GM19023 (cell line): ENCODE measurements around the gene UNC13D.

ENCODE experiments used
- ATAC-seq: cut with Tn5 transposase; IDR thresholded peaks from one replicate; pipeline ENCODE4 v1.9.1; 2021; ENCODE audit warnings: mild to moderate bottlenecking, moderate library complexity; ENCODE audit not compliant: unreplicated experiment

The UNC13D gene

GRCh38 chr17:75835654-75835987, 8.6 kb downstream of the UNC13D start:
- no peak for ATAC-seq

DNA sequence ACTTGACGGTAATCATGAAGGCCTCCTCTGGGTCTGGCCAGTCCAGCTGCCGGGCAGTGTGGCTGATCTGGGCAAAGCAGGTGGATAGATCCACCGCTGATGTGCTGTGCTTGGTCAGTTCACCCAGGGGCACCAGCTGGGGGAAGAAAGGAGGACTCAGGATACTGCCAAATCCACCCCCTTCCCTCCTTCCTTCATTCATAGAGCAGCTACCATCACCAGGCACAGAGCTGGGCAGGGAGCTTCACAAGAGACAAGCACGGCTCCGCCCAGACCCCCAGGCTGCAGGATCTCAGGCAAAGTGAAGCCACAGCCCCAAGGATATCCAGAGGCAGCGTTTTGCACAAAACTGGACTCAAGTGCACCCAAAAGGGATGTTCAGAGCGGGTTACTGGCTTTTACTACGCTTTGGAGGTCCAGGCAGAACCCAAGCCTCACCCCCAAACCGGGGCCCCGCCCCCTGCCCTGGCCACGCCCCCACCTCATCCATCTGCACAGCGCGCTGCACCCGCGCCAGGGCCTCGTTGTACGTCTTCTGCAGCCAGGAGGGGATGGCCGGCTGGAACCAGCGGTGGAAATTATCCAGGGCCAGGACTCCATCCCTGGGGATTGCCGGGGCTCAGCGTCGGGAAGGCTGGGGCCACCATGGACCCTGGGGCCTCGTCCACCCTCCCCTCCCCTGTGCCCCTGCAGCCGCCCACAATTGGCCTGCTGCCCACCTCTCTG, 9.1 kb downstream of the UNC13D start:
- ATAC-seq, result no peak

- ATAC-seq, result no peak
Measured at GRCh38 chr17:75834279-75834920, 9.8 kb downstream of the UNC13D start.

- no peak for ATAC-seq
Measured at GRCh38 chr17:75832652-75833400, 11.4 kb downstream of the UNC13D start.

GRCh38 chr17:75832164-75832651, 12.0 kb downstream of the UNC13D start:
- ATAC-seq, result no peak

- ATAC-seq, result no peak
Measured at GRCh38 chr17:75831032-75831571, 13.1 kb downstream of the UNC13D start.

GRCh38 chr17:75830164-75831031, 13.8 kb downstream of the UNC13D start:
- ATAC-seq, result no peak

DNA sequence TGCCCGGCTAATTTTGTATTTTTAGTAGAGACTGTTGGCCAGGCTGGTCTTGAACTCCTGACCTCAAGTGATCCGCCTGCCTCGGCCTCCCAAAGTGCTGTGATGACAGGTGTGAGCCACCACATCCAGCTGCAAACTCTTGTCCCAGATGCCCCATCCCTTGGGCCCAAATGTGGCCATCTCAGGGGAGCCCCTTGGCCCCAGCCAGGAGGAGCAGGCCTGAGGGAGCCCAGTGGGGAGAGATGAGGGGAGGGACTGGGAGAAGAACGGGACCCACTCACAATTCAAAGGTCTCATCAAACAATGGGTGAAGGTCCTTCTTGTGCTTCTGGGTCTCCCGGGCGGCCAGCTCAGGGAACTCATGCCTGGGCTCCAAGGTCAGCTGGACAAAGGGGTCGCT, 14.5 kb downstream of the UNC13D start:
- ATAC-seq, result no peak

DNA sequence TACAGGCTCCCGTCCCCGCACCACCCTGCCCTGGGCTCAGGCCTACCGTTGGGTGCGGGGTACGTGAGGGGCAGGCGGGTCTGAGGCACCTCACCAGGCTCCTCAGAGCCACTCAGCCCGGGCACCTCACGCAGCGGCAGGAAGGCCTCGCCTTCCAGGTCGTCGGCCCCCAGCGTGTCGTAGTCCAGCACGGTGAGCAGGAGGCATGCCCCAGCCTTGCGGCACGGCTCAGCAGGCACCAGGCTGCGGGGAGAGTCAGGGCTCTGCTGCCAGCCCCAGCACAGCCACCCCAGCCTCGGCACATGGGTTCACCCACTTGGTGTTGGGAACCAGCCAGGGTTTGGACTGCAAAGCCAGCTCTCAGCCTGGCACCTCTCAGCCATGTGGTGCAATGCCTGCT, 15.5 kb downstream of the UNC13D start:
- no peak for ATAC-seq

- no peak for ATAC-seq
Measured at GRCh38 chr17:75828076-75828400, 16.2 kb downstream of the UNC13D start.

DNA sequence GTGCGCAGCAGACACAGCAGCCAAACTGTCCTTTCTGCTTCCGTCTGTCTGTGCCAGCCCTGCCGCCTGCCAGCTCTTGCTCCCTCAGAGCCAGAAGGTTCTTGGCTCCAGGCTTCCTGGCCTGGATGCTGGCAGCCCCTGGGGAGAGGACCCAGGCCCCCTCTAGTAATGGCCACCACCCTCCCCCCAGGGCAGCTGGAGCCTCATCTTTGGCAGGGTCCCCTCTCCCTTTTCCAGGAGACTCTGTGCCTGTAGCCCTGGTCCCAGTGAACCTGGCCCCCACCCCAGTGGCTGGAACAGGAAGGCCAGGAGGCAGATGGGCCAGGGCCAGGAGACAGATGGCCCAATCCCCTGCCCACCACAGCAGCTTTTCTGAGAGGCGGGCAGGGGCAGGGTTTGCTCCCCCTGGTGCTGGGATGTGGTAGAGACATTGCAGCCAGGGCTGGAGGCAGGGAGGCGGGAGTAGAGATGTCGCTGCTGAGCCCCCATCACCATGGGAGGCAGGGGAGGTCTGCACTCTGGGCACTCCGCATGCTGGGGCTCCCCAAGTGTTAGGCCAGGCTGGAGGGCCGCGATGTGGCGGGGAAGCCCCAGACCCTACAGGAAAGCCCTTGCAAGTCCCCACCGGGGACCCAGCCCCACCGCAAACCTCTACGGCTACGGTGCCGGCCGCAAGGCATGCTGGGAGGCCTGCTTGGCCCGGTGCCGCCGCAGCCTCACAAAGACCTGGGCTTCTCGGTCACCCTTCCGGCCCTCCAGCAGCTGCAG, 16.7 kb downstream of the UNC13D start:
- ATAC-seq, result no peak

- no peak for ATAC-seq
Measured at GRCh38 chr17:75826561-75827307, 17.5 kb downstream of the UNC13D start.

DNA sequence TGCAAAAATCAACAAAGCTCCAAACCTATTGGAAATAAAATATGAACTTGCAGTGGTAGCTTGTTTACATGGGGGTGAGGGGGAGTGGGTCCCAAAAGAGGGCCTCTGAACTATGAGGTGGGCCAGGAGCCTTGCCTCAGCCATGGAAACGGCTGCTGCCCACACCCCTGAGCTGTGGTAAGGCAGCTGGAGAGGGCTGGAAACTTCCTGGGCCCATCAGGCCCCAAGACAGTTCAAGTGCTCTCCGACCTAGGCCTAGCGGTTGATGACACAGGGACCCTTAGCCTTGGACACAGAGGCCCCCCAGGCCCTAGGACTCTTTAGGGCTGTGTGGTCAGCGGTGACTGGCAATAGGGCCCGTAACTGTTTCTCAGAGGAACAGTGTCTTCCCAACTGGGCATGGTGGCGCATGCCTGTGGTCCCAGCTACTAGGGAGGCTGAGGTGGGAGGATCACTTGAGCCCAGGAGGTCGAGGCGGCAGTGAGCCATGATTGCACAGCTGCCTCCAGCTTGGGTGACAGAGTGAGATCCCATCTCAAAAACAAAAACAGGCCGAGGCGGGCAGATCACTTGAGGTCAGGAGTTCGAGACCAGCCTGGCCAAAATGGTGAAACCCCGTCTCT, 18.3 kb downstream of the UNC13D start:
- ATAC-seq, result no peak

- no peak for ATAC-seq
Measured at GRCh38 chr17:75825149-75825552, 19.1 kb downstream of the UNC13D start.

DNA sequence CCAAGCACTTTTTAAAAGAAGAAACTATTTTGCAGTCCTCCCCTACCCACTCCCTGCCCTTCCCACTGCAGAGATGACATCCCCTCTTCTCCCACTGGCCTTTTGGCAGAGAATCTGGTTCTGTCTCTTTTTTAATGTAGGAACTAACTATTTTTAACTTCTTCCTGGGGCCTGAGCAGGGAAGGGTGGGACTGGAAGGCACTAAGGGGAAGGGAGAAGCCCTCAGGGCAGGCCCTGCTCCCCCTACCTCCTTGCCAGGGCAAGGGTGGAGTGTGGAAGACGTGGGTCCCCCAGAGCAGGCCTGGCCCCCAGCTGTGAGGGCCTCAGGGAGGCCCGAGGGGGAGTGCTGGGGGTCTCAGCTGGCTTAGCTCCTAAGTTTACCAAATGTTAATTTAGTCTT, 19.5 kb downstream of the UNC13D start:
- ATAC-seq, result no peak

GRCh38 chr17:75824050-75824552, 20.1 kb downstream of the UNC13D start:
- no peak for ATAC-seq

GRCh38 chr17:75823257-75824041, 20.8 kb downstream of the UNC13D start:
- ATAC-seq, result no peak

DNA sequence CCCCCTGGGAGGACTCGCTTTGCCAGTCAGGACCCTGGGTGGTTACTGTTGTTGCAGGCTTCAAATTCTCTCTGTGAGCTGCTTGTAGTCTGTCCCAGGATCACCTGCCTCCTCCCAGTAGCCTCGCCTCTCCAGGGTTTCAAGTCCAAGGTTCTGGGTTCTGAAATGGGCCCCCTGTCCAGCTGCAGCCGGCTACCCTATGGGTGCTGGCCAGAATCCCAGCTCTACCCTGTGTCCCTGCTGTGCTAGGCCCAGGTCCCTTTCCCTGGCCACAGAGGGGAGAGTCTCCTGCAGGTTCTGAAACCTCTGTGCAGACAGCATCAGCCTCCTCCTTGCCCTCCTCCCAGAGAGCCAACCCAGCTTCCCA, 21.4 kb downstream of the UNC13D start:
- ATAC-seq, result no peak
